Rectal smooth muscle tissue (tissue), 1 donor: ENCODE measurements around the gene ATG12.
"Not testable (repeated sequence)": the region's sequence is repeated elsewhere in the genome, so short reads cannot be mapped to it uniquely, and the experiment has no call there.

Source experiments
- H3K27ac ChIP-seq: one replicate; pipeline ENCODE4 v1.7.0; 2013; ENCODE audit warnings: low read depth, low read length, inconsistent platforms
- H3K27me3 ChIP-seq: one replicate; pipeline ENCODE4 v1.7.0; 2013; ENCODE audit warnings: low read length; ENCODE audit not compliant: control insufficient read depth, insufficient read depth
- H3K36me3 ChIP-seq: one replicate; pipeline ENCODE4 v1.7.0; 2013; ENCODE audit warnings: low read length; ENCODE audit not compliant: control insufficient read depth, insufficient read depth
- H3K4me1 ChIP-seq: one replicate; pipeline ENCODE4 v1.7.0; 2013; ENCODE audit warnings: low read length; ENCODE audit not compliant: control insufficient read depth, insufficient read depth
- H3K4me3 ChIP-seq: one replicate; pipeline ENCODE4 v1.7.0; 2013; ENCODE audit warnings: low read length
- H3K9ac ChIP-seq: one replicate; pipeline ENCODE4 v1.7.0; 2013; ENCODE audit warnings: low read length

The ATG12 gene

GRCh38 chr5:115815006-115815692 lies 26.2 kb downstream of the ATG12 start:
- Histone ChIP-seq H3K36me3 (no peaks in the 10 kb centered on the region), H3K4me3 (peak overlapping the region; percentile 81), H3K9ac (no peak overlapping the region), H3K27ac (no peak overlapping the region), H3K27me3 (peaks cover 4% of the 10 kb centered on the region), H3K4me1 (no peaks in the 10 kb centered on the region)

- H3K27ac ChIP-seq = no peak overlapping the region
- H3K36me3 ChIP-seq = no peaks in the 10 kb centered on the region
- H3K4me3 ChIP-seq = no peak overlapping the region
- peaks cover 4% of the 10 kb centered on the region for H3K27me3 ChIP-seq
- H3K4me1 ChIP-seq = no peaks in the 10 kb centered on the region
- no peak overlapping the region for H3K9ac ChIP-seq
These were observed 27.6 kb downstream of the ATG12 start for GRCh38 chr5:115813719-115814118.

GRCh38 chr5:115812372-115812771 lies 29.0 kb downstream of the ATG12 start:
- no peaks in the 10 kb centered on the region for H3K36me3 ChIP-seq
- H3K4me3 ChIP-seq = no peak overlapping the region
- no peaks in the 10 kb centered on the region for H3K4me1 ChIP-seq
- H3K9ac ChIP-seq = no peak overlapping the region
- no peak overlapping the region for H3K27ac ChIP-seq
- peaks cover 4% of the 10 kb centered on the region for H3K27me3 ChIP-seq

DNA sequence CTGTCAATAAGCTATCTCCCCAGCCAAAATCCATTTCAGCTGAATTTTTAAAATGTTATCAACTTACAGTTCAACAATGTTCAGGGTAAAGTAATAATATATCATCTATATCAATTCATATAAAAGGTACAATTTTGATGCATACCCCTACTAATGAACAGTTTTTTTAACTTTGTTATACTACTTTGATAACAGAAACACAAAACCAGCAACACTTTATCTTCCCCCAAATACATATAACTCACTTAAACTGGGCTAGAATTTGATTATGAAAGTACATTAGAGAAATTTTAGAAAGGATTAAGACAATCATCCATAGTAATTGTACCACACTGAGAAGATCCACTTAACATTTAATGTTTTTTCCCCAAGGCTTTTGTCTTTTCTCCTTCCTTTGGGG lies 30.0 kb downstream of the ATG12 start:
- no peak overlapping the region for H3K27ac ChIP-seq
- no peak overlapping the region for H3K4me3 ChIP-seq
- H3K27me3 ChIP-seq = peaks cover 2% of the 10 kb centered on the region

GRCh38 chr5:115810761-115811160 lies 30.6 kb downstream of the ATG12 start:
- no peaks in the 10 kb centered on the region for H3K36me3 ChIP-seq
- H3K27ac ChIP-seq = no peak overlapping the region
- H3K4me1 ChIP-seq = no peaks in the 10 kb centered on the region
- no peaks in the 10 kb centered on the region for H3K27me3 ChIP-seq
- no peak overlapping the region for H3K4me3 ChIP-seq
- H3K9ac ChIP-seq = no peak overlapping the region

More for the DNA sequence above, 30.0 kb downstream of the ATG12 start:
- no peak overlapping the region for H3K9ac ChIP-seq
- no peaks in the 10 kb centered on the region for H3K36me3 ChIP-seq
- no peaks in the 10 kb centered on the region for H3K4me1 ChIP-seq

DNA sequence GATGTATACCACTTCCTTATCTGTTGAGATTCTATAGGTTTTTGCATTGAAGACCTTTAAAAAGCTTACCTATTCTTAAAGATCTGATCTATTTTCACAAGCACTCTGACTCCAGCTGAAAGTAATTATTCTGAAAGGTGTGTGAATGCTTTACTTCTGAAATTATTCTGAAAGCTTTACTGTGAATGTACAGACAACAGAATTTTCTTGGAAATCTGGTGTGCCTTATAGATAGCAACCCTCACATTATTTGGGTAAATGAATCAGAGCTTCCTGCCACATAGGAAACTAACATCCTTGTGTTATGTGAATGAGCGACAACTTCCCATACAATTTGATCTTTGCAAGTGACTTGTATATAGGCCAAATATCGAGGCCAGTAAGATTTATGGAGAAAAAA lies 31.4 kb downstream of the ATG12 start:
- H3K27ac ChIP-seq = no peak overlapping the region
- H3K27me3 ChIP-seq = no peaks in the 10 kb centered on the region
- no peak overlapping the region for H3K4me3 ChIP-seq
- H3K9ac ChIP-seq = no peak overlapping the region
- no peaks in the 10 kb centered on the region for H3K4me1 ChIP-seq
- H3K36me3 ChIP-seq = no peaks in the 10 kb centered on the region

DNA sequence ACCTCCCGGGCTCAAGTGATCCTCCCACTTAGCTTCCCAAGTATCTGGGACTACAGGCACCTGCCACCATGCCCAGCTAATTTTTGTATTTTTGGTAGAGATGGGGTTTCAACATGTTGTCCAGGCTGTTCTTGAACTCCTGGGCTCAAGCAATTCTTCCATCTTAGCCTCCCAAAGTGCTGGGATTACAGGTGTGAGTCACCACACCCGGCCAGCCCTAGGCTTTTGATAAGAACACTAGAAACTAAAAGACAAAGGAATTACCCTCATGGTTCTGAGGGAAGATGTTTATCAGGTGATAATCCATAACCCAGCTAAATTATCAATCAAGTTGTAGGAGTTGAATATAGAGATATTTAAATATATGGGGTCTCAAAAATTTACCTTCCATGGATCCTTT lies 33.3 kb downstream of the ATG12 start:
- H3K4me3 ChIP-seq, H3K9ac ChIP-seq, H3K27ac ChIP-seq, H3K27me3 ChIP-seq, H3K36me3 ChIP-seq, H3K4me1 ChIP-seq: not testable (repeated sequence)

- no peaks in the 10 kb centered on the region for H3K4me1 ChIP-seq
- no peaks in the 10 kb centered on the region for H3K36me3 ChIP-seq
- H3K9ac ChIP-seq = no peak overlapping the region
- H3K27me3 ChIP-seq = no peaks in the 10 kb centered on the region
- H3K4me3 ChIP-seq = no peak overlapping the region
- H3K27ac ChIP-seq = no peak overlapping the region
These were observed 33.7 kb downstream of the ATG12 start for GRCh38 chr5:115807654-115808052.

DNA sequence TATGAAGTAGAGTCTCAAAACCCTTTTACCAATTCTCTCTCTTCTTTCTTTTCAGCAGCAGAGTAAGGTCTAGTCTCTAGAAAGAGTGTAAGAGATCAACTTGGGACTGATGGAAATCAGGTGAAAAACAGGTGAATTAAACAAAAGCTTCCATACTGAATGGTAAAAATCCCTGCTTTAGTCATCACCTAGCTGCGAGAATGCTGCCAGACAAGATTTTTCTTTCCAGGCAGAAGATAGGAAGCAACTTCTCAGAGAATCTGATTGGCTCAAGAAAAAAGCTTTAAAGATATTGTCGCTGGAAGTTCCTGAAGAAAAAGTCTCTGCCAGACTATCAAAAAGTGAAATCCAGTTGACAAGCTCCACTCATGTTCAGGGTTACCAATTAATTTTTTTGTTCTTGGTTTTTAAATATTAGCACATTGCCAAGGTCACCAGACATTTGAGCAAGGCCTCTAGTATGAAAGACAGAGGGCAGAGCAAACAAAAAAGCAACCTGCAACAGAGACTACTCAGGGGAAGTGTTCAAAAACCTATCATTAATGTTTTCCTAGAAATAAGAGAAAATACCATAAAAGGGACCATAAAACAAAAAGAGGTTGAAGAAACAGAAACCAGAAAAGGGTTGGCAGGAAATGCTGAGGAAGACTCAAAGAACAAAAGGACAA lies 34.2 kb downstream of the ATG12 start:
- Histone ChIP-seq H3K27ac (no peak overlapping the region), H3K36me3 (no peaks in the 10 kb centered on the region), H3K4me1 (no peaks in the 10 kb centered on the region), H3K9ac (no peak overlapping the region), H3K27me3 (no peaks in the 10 kb centered on the region), H3K4me3 (no peak overlapping the region)

DNA sequence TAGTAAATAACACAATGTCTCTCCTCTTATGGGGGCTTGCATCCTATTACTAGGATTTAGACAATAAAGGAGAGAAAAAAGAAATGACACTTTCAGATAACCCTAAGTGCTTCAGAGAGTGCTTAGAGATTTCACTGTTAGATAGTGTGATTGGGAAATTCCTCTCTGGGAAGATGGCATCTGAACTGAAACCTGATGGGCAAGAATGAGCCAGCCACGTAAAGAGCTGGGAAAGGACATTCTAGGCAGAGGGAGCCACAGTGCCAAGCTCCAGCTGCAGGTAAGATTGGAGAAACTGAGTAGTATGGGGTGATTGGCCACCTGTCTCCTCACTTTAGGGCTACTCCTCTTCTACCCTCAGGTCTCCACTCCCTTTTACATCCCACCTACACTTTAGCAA lies 39.4 kb downstream of the ATG12 start:
- H3K9ac ChIP-seq = no peak overlapping the region
- H3K27me3 ChIP-seq = no peaks in the 10 kb centered on the region
- no peaks in the 10 kb centered on the region for H3K36me3 ChIP-seq
- H3K27ac ChIP-seq = no peak overlapping the region
- H3K4me1 ChIP-seq = no peaks in the 10 kb centered on the region
- H3K4me3 ChIP-seq = no peak overlapping the region

DNA sequence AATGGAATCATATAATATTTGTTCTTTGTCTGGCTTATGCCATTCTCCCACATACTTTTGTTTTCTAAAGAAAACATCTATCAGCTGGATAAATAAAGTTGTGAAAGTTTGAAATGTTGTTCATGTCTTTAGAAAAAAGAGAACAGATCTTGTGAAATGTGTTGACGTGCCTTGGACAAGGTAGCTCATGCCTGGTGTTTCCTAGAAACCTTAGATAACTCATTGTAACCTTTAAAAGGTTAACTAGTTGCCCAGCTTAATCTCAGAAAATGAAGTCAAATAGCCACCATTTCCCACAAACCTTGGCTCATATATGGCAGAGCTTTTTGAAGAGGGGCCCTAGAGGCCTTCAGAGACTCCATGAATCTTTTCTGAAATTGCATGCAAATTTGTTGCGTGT lies 40.2 kb downstream of the ATG12 start:
- no peaks in the 10 kb centered on the region for H3K27me3 ChIP-seq
- H3K9ac ChIP-seq = no peak overlapping the region
- no peak overlapping the region for H3K4me3 ChIP-seq
- H3K36me3 ChIP-seq = no peaks in the 10 kb centered on the region
- H3K27ac ChIP-seq = no peak overlapping the region
- H3K4me1 ChIP-seq = no peaks in the 10 kb centered on the region

- Histone ChIP-seq H3K27me3 (no peaks in the 10 kb centered on the region), H3K4me3 (no peak overlapping the region), H3K9ac (no peak overlapping the region), H3K27ac (no peak overlapping the region), H3K4me1 (no peaks in the 10 kb centered on the region), H3K36me3 (no peaks in the 10 kb centered on the region)
These were observed 41.3 kb downstream of the ATG12 start for GRCh38 chr5:115800108-115800507.

DNA sequence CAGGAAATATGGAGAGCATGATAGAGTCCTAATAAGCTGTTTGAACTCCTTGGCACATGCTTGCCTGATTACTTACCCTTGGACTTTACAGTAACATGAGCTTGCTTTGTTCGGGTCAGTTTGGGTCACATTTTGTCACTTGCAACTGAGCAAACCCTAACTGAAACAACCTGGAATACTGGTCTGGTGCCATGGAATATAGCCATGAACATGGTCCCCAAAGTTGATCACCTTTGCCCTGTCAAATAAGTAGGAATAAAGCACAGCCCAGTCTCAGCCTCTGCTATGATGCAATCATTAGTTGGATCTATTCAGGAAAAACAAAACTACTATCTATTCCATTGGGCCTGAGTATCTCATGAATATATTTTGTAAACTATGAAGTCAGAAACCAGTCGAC lies 43.1 kb downstream of the ATG12 start:
- H3K4me1 ChIP-seq = no peaks in the 10 kb centered on the region
- H3K27ac ChIP-seq = no peak overlapping the region
- H3K36me3 ChIP-seq = no peaks in the 10 kb centered on the region
- H3K9ac ChIP-seq = no peak overlapping the region
- no peaks in the 10 kb centered on the region for H3K27me3 ChIP-seq
- no peak overlapping the region for H3K4me3 ChIP-seq
